ENCODE data around the gene WFDC12.

Gene WFDC12

GRCh38 chr20:45090481-45090880 lies 33.8 kb downstream of the WFDC12 start:
- Histone ChIP-seq H3K9me3 (ENCODE audit: control insufficient read depth, insufficient read depth, low read length) (no peaks in the 10 kb centered on the region), H3K4me1 (ENCODE audit: insufficient read depth, low read length) (peaks cover 1% of the 10 kb centered on the region), H3K36me3 (ENCODE audit: insufficient read depth, low read length) (peaks cover 3% of the 10 kb centered on the region; the same call in 1 of the 2 replicates), H3K9ac (ENCODE audit: low read depth, low read length) (no peak overlapping the region)

GRCh38 chr20:45088247-45088646 lies 36.0 kb downstream of the WFDC12 start:
- Histone ChIP-seq H3K4me1 (ENCODE audit: insufficient read depth, low read length) (no peaks in the 10 kb centered on the region), H3K36me3 (ENCODE audit: insufficient read depth, low read length) (peaks cover 3% of the 10 kb centered on the region; the same call in 1 of the 2 replicates), H3K9ac (ENCODE audit: low read depth, low read length) (no peak overlapping the region), H3K9me3 (ENCODE audit: control insufficient read depth, insufficient read depth, low read length) (no peaks in the 10 kb centered on the region)

GRCh38 chr20:45087814-45088213 lies 36.5 kb downstream of the WFDC12 start:
- H3K9ac ChIP-seq (ENCODE audit: low read depth, low read length) = no peak overlapping the region

GRCh38 chr20:45087097-45087790 lies 37.0 kb downstream of the WFDC12 start:
- Histone ChIP-seq H3K4me1 (ENCODE audit: insufficient read depth, low read length) (no peaks in the 10 kb centered on the region), H3K36me3 (ENCODE audit: insufficient read depth, low read length) (peaks cover 6% of the 10 kb centered on the region; the same call in 1 of the 2 replicates), H3K9me3 (ENCODE audit: control insufficient read depth, insufficient read depth, low read length) (no peaks in the 10 kb centered on the region; the same call in 1 of the 2 replicates), H3K9ac (ENCODE audit: low read depth, low read length) (no peak overlapping the region)

More at GRCh38 chr20:45087814-45088213, 36.5 kb downstream of the WFDC12 start:
- H3K9me3 ChIP-seq (ENCODE audit: control insufficient read depth, insufficient read depth, low read length) = no peaks in the 10 kb centered on the region
- peaks cover 3% of the 10 kb centered on the region; the same call in 1 of the 2 replicates for H3K36me3 ChIP-seq (ENCODE audit: insufficient read depth, low read length)
- no peaks in the 10 kb centered on the region for H3K4me1 ChIP-seq (ENCODE audit: insufficient read depth, low read length)

- Histone ChIP-seq H3K9me3 (ENCODE audit: control insufficient read depth, insufficient read depth, low read length) (peaks cover 3% of the 10 kb centered on the region; the same call in 1 of the 2 replicates), H3K9ac (ENCODE audit: low read depth, low read length) (no peak overlapping the region), H3K4me1 (ENCODE audit: insufficient read depth, low read length) (no peaks in the 10 kb centered on the region), H3K36me3 (ENCODE audit: insufficient read depth, low read length) (peaks cover 9% of the 10 kb centered on the region)
These were observed 38.4 kb downstream of the WFDC12 start for GRCh38 chr20:45085867-45086266.

- Histone ChIP-seq H3K36me3 (ENCODE audit: insufficient read depth, low read length) (peaks cover 9% of the 10 kb centered on the region), H3K4me1 (ENCODE audit: insufficient read depth, low read length) (no peaks in the 10 kb centered on the region)
These were observed 39.0 kb downstream of the WFDC12 start for GRCh38 chr20:45085289-45085688.

GRCh38 chr20:45083127-45083526 lies 41.1 kb downstream of the WFDC12 start:
- H3K36me3 ChIP-seq (ENCODE audit: insufficient read depth, low read length) = peaks cover 9% of the 10 kb centered on the region

More at GRCh38 chr20:45085289-45085688, 39.0 kb downstream of the WFDC12 start:
- no peak overlapping the region for H3K9ac ChIP-seq (ENCODE audit: low read depth, low read length)
- H3K9me3 ChIP-seq (ENCODE audit: control insufficient read depth, insufficient read depth, low read length) = peaks cover 3% of the 10 kb centered on the region; the same call in 1 of the 2 replicates

GRCh38 chr20:45082468-45082867 lies 41.8 kb downstream of the WFDC12 start:
- H3K9me3 ChIP-seq (ENCODE audit: control insufficient read depth, insufficient read depth, low read length) = peaks cover 3% of the 10 kb centered on the region; the same call in 1 of the 2 replicates
- H3K4me1 ChIP-seq (ENCODE audit: insufficient read depth, low read length) = no peaks in the 10 kb centered on the region
- no peak overlapping the region for H3K9ac ChIP-seq (ENCODE audit: low read depth, low read length)
- H3K36me3 ChIP-seq (ENCODE audit: insufficient read depth, low read length) = peaks cover 9% of the 10 kb centered on the region

More at GRCh38 chr20:45083127-45083526, 41.1 kb downstream of the WFDC12 start:
- H3K9me3 ChIP-seq (ENCODE audit: control insufficient read depth, insufficient read depth, low read length) = peaks cover 3% of the 10 kb centered on the region; the same call in 1 of the 2 replicates
- no peak overlapping the region for H3K9ac ChIP-seq (ENCODE audit: low read depth, low read length)
- H3K4me1 ChIP-seq (ENCODE audit: insufficient read depth, low read length) = no peaks in the 10 kb centered on the region

- Histone ChIP-seq H3K9ac (ENCODE audit: low read depth, low read length) (no peak overlapping the region), H3K9me3 (ENCODE audit: control insufficient read depth, insufficient read depth, low read length) (peaks cover 3% of the 10 kb centered on the region; the same call in 1 of the 2 replicates), H3K4me1 (ENCODE audit: insufficient read depth, low read length) (peaks cover 8% of the 10 kb centered on the region), H3K36me3 (ENCODE audit: insufficient read depth, low read length) (peaks cover 9% of the 10 kb centered on the region)
These were observed 43.2 kb downstream of the WFDC12 start for GRCh38 chr20:45080867-45081624.

GRCh38 chr20:45077559-45077958 lies 46.7 kb downstream of the WFDC12 start:
- Histone ChIP-seq H3K9ac (ENCODE audit: low read depth, low read length) (no peak overlapping the region), H3K9me3 (ENCODE audit: control insufficient read depth, insufficient read depth, low read length) (peaks cover 3% of the 10 kb centered on the region; the same call in 1 of the 2 replicates), H3K4me1 (ENCODE audit: insufficient read depth, low read length) (peaks cover 8% of the 10 kb centered on the region), H3K36me3 (ENCODE audit: insufficient read depth, low read length) (peaks cover 8% of the 10 kb centered on the region)
